Measurements from ENCODE around the gene KRTAP10-8.

The KRTAP10-8 gene

GRCh38 chr21:44615911-44616590 is 4.2 kb downstream of the KRTAP10-8 start:
- DNase-seq (ENCODE audit: extremely low read depth, low read depth), result no peak
- no peak overlapping the region for H3K4me3 ChIP-seq (replicated peaks; ENCODE audit: low read depth, low read length)
- no peak for TF ChIP-seq CTCF (IDR thresholded peaks at IDR 0.05; ENCODE audit: low read depth, low read length, missing control alignments)

GRCh38 chr21:44616591-44616926 is 4.7 kb downstream of the KRTAP10-8 start:
- H3K4me3 ChIP-seq (replicated peaks; ENCODE audit: low read depth, low read length), result no peak overlapping the region
- DNase-seq (ENCODE audit: extremely low read depth, low read depth), result no peak
- no peak for TF ChIP-seq CTCF (IDR thresholded peaks at IDR 0.05; ENCODE audit: low read depth, low read length, missing control alignments)

- TF ChIP-seq CTCF (IDR thresholded peaks at IDR 0.05; ENCODE audit: low read depth, low read length, missing control alignments), result no peak
- DNase-seq (ENCODE audit: extremely low read depth, low read depth), result no peak
- H3K4me3 ChIP-seq (replicated peaks; ENCODE audit: low read depth, low read length), result no peak overlapping the region
These were observed 5.2 kb downstream of the KRTAP10-8 start for GRCh38 chr21:44617071-44617501.

GRCh38 chr21:44618504-44618903 is 6.6 kb downstream of the KRTAP10-8 start:
- no peak overlapping the region for H3K4me3 ChIP-seq (replicated peaks; ENCODE audit: low read depth, low read length)
- DNase-seq (ENCODE audit: extremely low read depth, low read depth), result no peak
- peak; percentile 4 for TF ChIP-seq CTCF (IDR thresholded peaks at IDR 0.05; ENCODE audit: low read depth, low read length, missing control alignments)

GRCh38 chr21:44618909-44619308 is 7.0 kb downstream of the KRTAP10-8 start:
- DNase-seq (ENCODE audit: extremely low read depth, low read depth), result no peak
- no peak overlapping the region for H3K4me3 ChIP-seq (replicated peaks; ENCODE audit: low read depth, low read length)
- no peak for TF ChIP-seq CTCF (IDR thresholded peaks at IDR 0.05; ENCODE audit: low read depth, low read length, missing control alignments)

- TF ChIP-seq CTCF (IDR thresholded peaks at IDR 0.05; ENCODE audit: low read depth, low read length, missing control alignments), result no peak
- no peak for DNase-seq (ENCODE audit: extremely low read depth, low read depth)
- no peak overlapping the region for H3K4me3 ChIP-seq (replicated peaks; ENCODE audit: low read depth, low read length)
These were observed 8.0 kb downstream of the KRTAP10-8 start for GRCh38 chr21:44619886-44620285.

GRCh38 chr21:44623575-44623974 is 11.7 kb downstream of the KRTAP10-8 start:
- no peak for TF ChIP-seq CTCF (IDR thresholded peaks at IDR 0.05; ENCODE audit: low read depth, low read length, missing control alignments)
- no peak for DNase-seq (ENCODE audit: extremely low read depth, low read depth)
- H3K4me3 ChIP-seq (replicated peaks; ENCODE audit: low read depth, low read length), result no peak overlapping the region

Data from HFF-Myc (cell line).